Stimulated activated CD4-positive, alpha-beta T cell treated with anti-CD3 and anti-CD28 coated beads, Interleukin-2, amount 100 ng/mL, for 24 hours (primary cell): ENCODE data around the gene CATSPER1.
"Not testable (repeated sequence)": the region's sequence is repeated elsewhere in the genome, so short reads cannot be mapped to it uniquely, and the experiment has no call there.

Source experiments
- DNase-seq, 2 donors: peaks; one replicate each; pipeline ENCODE4 v3.0.0-alpha.2; 2020

The CATSPER1 gene

DNA sequence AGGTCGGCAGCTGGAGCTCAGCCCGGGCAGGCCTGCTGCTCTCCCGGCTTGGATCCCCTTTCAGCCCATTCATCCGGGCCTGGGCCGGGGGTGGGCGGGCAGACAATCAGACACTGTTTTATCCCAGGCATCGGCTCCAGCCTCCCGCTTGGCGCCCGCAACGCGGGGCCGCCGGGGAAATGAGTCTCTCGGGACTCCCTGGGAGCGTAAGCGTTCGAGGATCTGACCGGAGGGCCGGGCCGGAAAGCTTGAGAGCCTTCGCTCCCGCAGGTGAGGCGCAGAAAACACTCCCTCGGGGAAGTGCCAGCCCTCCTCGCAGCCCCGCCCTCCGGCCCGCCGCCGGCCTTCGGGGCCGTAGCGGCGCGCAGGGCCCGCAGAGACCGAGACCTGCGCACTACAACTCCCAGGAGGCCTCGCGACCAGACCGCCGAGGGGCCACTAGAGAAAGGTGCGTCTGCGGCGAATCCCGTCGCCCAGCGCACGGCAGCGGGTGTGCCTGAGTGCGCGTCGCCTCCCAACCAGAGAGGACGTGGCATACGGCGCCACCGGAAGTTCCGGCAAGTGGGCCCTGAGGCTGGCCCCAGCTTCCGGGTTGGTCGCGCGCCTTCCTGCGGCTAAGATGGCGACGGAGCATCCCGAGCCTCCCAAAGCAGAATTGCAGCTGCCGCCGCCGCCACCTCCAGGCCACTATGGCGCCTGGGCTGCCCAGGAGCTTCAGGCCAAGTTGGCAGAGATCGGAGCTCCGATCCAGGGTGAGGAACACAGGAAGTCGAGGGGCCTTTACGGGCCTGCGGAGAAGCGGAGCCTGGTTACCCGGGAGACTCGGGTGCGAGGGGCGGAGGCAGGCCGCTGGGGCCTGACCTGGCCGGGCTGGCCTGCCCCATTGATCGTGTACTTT, 25.7 kb upstream of the CATSPER1 start, which contains the start of gene SF3B2:
TSS of gene SF3B2 (plus strand) at position 599 of the 898 bp plus-strand sequence. CDS start at position 620, 21 bp downstream.
- DNase-seq, result peak; percentile 95 to 96

DNA sequence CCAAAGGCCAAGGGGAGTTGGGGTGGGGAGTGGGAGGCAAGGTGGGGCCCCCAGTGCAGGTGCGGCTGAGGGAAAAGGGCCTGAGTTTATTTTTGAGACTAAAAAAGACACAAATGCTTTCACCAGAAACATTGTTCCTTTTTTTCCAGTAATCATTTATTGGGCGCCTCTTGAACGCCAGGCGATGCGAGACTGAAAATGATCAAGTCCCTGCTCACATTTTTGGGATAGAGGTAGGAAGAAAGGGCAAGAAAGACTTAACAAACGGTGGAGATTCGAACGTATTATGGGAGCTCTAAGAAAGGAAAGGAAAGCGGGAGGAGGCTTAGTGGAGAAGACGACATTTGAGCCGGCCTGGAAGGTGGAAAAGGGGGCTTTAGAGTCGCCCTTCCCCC, 25.1 kb upstream of the CATSPER1 start:
- DNase-seq, result no peak

DNA sequence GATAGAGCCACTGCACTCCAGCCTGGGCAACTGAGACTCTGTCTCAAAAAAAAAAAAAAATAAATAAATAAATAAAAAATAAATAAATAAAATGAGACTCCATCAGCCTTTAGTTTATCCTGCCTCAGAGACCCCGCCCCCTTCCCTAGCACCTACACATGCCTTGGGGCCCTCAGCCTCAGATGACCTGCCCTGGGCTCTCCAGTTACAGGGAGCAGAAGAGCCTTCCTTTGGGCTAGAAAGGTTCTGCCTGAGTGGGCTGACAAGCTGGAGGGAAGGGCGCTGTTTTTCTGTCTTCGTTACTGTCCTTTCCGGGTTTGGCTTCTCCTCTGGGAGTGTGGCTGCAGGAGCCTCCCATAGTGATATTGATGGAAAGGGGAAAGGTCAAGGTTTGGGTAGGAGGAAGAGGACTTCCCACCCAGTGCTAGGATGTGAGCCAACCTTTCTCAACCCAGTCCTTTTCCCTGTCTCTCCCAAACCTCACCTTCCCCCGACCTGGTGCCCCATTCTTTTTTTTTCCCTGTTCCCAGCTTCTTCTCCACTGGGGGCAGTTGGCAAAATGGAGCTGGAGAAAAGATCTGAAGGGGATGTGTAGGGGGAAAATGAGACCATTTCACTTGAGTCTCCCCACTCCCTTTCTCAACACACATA, 24.4 kb upstream of the CATSPER1 start:
- DNase-seq, result no peak

DNA sequence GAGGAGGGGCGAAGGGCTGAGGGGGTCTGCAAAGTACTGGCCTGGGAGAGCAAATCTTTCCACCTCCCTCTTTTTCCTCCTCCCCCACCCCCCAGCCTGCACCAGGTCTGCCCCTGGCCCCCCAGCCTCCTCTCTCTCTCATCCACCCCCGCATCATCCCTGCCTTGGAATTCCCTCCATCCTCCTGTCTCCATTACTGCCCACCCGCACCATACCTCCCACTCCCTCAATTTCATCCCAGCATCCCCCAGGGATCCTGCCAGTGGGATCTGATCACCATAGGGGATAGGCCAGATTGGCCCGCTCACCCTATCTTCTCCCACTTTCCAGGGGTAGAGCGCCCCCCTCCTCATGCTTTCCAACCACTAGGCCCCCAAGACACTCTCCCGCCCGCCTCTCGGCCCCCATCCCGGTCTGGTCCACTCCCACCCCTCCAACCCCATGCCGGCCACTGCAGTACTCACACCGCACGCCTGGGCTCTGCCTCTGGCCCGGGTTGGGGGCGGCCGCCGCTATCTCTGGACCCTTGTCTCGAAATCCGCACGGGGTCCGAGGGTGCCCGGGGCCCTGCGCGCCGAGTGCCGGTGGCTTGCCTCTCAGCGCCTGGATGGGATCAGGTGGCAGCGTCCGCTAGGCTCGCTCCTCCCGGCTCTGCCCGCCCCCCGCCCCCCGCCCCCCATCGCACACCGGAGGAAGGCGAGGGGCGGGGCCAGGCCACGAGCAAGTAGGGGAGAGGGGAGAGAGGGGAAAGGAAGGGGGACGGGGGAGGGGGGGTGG, 22.5 kb upstream of the CATSPER1 start, which contains the start of gene GAL3ST3:
TSS of gene GAL3ST3 (minus strand) at position 615 of the 777 bp plus-strand sequence. CDS start 3,746 bp downstream, outside the sequence.
- DNase-seq, result no peak

DNA sequence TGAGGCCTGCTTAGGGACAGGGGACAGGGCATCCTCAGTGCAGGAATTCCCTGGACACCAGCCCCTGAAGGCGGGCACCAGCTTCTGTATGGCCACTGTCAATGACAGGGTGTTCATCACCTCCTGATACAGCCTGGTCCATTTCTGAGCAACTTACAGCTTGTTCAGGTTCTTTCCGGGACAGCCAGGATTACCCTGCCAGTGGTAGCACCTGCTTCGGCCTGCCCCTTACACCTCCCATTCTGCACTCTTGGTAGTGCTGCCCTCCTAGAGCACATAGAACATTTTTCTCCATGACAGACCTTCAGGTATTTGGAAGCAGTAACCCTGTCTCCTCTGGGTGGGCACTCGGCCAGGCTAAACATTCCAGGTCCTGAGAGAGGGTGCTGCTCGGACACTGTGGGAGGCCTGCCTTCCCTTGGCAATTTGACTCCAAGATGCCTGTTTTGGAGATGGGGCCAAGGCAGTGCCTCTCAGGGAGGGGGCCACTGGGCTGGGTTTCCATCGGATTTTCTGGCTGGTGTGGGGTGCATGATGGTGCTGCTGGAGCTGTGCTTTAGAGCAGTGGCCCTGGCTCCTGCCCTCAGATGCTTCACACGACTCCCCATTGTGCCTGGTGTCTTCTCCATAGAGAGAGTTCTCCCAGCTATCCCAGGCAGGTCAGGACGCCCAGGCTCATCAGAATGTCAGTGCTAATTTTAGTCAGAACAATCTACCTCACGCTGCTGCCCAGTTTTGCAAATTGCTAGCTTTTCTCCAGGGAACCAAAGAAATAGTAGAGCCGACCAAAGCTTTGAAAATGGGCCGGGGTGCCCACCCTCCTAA, 21.5 kb upstream of the CATSPER1 start:
- DNase-seq, result no peak

DNA sequence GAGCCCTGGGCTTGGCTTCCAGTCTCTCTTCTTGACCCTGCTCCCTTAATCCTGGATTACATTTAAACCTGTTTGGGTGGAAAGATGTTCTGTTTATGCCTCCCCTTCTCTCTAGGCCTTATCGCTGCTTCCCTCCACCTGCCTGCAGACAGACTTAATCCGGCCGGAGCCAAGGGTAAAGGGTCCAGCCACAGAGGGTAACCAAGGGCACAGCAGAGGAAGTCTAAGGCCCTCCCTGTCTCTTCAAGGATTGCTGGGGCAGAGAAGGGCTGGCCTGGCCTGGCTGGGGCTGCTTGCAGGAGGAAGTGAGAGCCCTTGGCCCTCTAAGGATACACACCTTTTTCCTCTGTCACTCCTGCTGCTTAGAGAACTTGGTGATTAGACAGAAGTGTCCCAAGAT, 20.6 kb upstream of the CATSPER1 start:
- DNase-seq, result no peak

DNA sequence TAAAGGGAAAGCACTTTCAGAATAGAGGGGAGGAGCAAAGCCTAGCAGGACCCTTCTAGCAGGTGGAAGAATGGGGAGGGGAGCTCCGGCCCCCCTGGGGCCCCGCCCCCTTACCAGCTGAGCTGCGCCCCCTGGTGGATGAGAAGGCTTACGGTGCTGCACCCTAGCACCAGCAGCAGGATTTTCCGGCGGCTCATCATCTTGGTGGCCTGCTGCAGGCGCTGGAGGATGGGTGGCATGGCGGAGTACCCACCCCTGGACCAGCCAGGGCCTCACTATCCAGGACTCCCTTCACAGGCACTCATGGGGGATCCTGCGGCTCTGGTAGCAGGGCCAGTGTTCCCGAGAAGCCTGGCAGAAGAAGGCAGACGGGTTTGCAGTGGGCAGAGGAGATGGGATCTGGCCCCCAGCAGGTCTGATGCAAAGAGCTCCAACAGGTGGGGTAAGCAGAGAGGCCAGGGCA, 18.9 kb upstream of the CATSPER1 start:
- peak; percentile 84 to 91 for DNase-seq

DNA sequence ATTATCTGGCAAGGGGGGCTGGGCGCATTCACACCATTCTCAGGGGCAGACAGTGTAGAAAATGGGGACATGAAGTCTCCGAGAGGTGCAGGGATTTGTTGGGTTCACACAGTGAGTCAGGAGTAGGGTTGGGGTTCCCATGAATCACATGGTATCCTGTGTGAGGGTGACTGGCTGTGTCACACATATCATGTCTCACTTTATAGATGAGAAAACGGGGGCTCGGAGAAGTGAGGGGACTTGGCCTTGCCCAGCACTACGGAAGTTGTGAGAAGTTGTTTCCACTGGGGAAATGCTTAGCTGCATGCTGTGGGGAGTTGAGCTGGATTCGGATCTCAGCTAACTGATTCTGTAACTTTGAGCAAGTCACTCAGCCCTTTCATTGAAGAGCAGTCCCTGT, 18.5 kb upstream of the CATSPER1 start:
- no peak for DNase-seq

DNA sequence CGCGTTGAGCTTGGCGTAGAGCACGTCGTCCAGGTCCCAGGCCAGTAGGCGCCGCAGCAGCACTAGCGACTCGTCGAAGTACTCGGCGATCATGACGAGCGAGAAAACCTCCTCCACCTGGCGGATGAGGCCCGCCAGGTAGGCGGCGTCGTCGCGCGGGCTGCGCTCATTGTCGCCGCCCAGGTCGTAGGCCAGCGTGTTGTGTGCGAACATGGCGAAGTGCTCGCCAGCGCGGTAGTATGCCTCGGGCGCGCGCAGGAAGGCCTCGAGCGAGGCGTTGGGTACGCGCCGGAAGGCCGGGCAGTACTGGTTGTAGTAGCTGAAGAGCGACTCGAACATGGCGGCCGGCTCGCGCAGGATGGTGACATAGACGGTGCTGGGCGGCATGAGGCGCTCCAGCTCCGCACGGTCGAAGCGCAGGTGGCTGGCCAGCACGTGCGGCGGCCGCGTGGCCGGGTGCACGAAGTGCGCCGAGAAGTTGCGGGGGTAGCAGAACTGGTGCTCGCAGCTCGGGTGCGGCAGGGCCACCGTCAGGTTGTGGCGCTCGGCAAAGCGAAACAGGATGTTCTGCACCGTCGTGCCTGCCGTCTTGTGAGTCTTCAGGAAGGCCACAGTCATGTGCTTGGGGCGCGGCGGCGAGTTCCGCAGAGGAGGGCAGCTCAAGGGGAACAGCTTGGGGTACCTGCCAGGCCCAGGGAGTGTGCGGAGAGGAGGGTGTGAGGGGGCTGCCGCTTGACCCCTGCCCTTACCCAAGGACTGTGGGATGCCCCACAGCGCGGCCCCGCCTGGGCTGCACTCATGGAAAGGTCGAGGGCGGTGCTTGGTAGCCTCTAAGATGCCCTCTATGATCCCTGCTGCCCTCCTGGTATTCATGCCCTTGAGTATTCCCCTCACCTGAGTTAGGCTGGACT, 17.0 kb upstream of the CATSPER1 start:
- DNase-seq, result no peak

DNA sequence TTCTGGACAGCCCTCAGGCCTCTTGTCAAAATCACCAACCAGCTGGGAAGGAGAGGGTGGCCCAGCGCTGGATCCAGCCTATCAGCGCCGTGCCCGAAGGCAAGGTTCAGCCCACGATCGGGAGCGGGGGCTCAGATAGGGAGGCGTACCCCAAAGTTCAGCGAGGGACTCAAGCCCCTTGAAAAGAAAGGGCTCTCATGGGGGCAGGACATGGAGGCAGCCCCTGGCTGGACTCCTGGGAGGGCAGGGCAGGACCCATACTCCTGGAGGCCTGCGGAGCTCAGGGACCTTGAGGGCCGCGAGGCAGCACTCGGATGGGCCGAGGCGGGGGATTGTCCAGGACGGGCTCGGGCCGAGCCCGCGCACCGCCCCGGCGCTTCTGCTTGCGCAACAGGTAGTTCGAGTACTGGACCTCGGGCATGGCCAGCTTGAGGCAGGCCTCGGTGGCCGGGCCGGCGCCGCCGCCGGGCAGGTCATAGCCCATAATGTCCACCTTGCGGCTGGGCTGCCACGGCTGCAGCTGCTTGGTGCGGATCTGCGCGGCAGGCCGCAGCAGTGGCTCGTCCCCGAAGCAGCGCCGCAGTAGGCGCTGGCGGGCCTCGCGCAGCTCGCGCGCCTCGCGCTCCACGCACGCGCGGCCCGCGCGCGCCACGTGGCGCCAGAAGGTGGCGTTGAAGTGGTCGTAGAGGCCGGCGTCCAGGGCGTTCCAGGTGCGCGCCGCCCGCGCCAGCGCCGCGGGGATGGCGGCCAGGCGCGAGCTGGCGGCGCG, 16.1 kb upstream of the CATSPER1 start:
- DNase-seq, result no peak

DNA sequence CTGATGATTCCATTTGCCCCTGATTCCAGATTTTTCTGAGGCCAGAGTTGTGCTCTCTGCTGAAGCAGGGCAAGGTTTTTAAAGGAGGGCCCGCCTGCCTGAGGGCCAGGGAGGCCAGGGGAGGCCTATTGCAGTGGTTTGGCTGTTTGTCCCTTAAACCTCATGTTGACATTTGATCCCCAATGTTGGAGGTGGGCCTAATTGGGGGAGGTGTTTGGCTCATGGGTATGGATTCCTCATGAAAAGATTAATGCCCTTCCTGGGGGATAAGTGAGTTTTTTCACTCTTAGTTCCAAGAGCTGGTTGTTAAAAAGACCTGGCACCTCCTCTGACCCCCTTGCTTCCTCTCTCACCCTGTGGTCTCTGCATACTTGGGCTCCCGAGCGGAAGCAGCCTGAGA, 13.5 kb upstream of the CATSPER1 start:
- no peak for DNase-seq

DNA sequence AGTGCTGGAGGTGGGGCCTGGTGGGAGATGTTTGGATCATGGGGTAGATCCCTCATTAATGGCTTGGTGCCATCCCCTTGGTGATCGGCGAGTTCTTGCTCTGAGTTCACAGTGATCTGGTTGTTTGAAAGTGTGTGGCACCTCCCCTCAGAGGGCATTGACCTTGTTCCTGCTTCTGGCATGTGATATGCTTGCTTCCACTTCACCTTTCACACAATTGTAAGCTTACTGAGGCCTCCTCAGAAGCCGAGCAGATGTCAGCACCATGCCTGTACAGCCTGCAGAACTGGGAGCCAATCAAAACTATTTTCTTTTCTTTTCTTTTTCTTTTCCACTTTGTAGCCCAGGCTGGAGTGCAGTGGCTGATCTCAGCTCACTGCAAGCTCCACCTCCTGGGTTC, 11.0 kb upstream of the CATSPER1 start:
- no peak for DNase-seq

DNA sequence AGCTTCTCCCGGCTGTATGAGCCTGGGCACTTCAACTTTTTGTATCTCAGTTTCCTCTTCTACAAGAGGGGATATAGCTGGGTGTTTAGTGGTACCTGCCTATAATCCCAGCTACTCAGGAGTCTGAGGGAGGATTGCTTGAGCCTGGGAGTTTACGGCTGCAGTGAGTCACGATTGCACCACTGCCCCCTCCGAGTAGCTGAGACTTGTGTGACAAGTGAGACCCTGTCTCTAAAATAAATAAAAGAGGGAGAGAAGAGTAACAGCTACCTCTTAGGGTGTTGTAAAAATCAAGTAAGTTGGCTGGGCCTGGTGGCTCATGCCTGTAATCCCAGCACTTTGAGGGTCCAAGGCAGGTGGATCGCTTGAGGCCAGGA, 10.0 kb upstream of the CATSPER1 start:
- DNase-seq, result no peak

DNA sequence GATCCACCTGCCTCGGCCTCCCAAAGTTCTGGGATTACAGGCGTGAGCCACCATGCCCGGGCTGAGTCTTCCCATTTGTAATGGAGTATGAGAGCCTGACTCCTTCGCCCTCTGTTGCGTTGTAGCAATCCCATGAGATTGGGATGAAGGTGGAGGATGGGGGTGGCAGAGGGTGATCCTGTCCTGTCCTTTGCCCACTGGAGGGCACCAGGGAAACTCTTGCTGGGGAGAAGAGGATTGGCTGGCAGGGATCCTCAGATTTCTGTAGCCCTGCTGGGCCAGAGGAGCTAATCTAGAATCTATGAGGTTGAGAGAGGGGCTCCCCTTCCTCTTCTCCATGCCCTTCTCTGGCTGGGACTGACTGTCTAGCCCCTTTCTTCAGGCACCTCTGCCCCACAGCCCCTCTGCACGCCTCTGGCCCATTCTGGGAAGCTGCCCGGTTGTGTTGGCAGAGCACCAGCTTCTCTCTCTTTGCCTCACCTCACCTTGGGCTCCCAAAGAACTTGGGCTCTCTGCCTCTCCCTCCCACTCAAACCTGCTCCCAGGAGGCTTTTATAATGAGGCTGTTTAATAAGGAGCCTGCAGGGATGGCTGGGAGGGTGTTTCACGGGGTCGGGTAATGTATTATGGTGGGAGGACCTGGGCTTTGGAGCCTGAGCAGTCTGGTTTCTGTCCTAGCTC, 9.5 kb upstream of the CATSPER1 start:
- DNase-seq, result no peak

DNA sequence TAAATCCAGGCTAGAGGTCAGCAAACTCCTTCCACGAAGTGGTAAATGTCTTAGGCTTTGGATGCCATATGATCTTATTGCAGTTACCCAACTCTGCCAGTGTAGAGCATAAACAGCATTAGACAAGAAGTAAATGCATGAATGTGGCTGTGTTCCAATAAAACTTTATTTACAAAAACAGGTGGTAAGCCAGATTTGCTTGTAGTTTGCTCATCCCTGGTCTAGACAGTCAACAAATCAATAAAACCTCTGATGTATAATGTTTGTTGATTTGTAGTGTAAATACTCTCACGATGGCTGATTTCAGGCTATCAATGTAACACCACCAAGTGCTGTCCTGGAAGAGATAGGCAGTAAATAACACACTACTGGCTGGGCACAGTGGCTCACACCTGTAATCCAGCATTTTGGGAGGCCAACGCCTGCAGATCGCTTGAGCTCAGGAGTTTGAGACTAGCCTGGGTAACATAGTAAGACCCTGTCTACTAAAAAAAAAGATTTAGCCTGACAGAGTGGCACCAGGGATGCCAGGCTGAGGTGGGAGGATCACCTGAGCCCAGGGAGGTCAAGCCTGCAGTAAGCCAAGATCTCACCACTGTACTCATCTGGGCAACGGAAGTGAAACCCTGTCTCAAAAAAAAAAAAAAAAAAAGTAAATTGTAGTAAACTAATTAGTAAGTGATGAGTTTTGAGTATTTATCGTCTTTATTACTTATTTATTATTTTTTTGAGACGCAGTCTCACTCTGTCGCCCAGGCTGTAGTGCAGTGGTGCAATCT, 6.9 kb upstream of the CATSPER1 start:
- no peak for DNase-seq

DNA sequence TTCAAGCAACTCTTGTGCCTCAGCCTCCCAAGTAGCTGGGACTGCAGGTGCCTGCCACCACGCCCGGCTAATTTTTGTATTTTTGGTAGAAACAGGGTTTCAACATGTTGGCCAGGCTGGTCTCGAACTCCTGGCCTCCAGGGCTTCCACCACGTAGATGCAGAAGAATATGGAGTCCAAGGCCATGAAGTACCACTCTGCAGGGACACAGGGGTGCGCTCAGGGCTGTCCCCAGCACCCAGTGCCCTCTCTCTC, 3.2 kb downstream of the CATSPER1 start:
- DNase-seq, result not testable (repeated sequence)

DNA sequence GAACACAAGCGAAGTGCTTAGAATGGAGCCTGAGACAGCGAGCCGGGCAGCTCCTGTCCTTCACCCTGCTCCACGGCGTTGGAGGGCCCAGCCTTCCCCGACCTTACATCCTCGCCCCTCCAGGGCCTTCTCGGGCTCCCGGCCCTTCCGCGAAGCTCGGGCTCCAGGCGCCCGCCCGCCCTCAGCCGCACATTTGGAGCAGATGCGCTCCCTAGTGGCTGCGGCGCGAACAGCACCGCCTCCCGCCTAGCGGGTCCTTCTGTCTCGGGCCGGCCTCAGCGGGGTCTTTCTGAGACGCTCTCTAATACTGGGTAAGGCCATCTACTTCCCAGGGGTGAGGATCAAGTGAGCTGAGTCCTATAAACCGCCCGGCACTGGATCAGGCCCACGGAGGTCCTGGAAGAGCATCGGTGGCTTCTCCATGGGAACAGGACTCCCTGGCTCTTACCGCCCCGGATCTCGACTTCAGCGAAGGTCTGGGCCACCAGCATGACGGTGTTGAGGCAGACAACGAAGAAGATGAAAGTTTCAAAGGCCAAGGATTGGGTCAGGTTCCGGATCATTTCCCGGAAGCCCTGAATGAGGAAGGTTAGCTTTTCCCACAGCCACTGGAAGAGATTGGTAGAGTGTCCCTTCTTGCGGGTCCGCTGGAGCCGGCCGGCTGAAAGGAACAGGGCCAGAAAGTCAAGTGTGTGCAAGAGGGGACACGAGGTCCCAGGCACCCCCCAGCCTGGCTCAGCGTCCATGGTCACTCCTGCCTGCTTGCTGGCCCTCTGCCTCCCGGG, 3.7 kb downstream of the CATSPER1 start:
- DNase-seq, result peak; percentile 88 to 89

DNA sequence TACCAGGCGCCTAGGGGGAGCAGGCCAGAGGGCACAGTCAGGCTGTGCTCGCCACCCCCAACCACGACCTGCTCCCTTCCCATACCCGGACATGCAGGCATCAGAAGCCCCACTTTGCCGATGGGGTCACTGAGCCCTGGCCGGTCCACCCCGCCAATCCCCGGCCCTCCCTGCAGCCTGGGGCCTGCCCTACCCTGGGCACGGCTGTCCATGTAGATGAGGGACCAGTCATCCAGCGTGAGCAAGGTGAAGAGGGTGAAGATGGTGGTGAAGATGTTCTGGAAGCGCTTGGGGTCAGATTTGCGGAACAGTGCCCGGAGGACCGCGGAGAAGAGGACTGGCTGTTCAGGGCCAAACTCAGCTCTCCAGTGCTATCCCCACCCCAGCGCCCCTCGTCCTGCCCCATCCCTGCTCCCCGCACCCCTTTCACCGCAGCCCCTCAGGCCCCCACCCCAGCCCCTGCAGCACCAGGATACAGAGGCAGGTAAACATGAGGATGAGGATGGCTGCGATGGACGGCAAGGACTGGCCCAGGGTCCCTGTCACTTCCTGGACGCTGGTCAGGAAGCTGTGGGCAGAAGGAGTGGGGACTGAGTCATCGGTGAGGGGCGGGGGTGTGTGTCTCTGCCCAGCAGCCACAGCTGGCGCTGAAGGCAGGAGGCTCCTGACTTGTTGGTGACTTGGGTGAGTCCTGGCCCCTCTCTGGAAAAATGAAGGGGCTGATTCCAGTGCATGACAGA, 5.5 kb downstream of the CATSPER1 start:
- no peak for DNase-seq
